HCT116 (cell line): ENCODE measurements around the gene MAP3K20. TPM values are rescaled to one million over a fixed set of nuclear protein-coding genes. Genes with fewer than 3 reads are reported as not detected.

ENCODE experiments used
- ATAC-seq: fragments of 200-7000 bp; cut with Tn5 transposase; 2 replicates; pipeline ENCODE4 v1.9.1; 2020; ENCODE audit warnings: mild to moderate bottlenecking, moderate library complexity
- BruUV-seq: library from RNA; stranded (reverse); fragments of 400-500 nt; replicated peaks from 2 replicates; lab custom pipeline; 2021; lab: Mats Ljungman, UMichigan
- CTCF ChIA-PET: fragments of 300-600 bp; sonication (Branson Sonifier 250); formaldehyde crosslinking; loops from one replicate; lab custom pipeline; 2021; ENCODE audit warnings: antibody characterized with exemption; lab: Charles Lee
- POLR2A ChIA-PET: fragments of 300-600, 350-600 bp; sonication (Branson Sonifier 250); formaldehyde crosslinking; loops from one replicate; lab custom pipeline; 2021; ENCODE audit warnings: antibody characterized with exemption; lab: Charles Lee
- RAD21 ChIA-PET, 2 experiments: fragments of 300-600 bp; sonication (Branson Sonifier 250); formaldehyde crosslinking; loops; one replicate each; lab custom pipeline; 2023; ENCODE audit warnings: low total read pairs in 2 of 2; ENCODE audit not compliant: uncharacterized antibody in 2 of 2, unreplicated experiment in 2 of 2, low non-redundant PET in 1 of 2; lab: Charles Lee
- DNase-seq: peaks from one replicate; pipeline ENCODE4 v3.0.0-alpha.2; 2010; ENCODE audit warnings: low read depth, low spot score
- H2AFZ ChIP-seq: fragments of 200-600 bp; shearing (Covaris generic), sonication (generic); 2 replicates; pipeline ENCODE4 v1.6.1; 2017; ENCODE audit warnings: low read depth, mixed run types, mixed read lengths, antibody characterized with exemption, low read length; ENCODE audit not compliant: poor library complexity, severe bottlenecking
- H3K27ac ChIP-seq: 2 replicates; pipeline ENCODE4 v1.5.1; 2012; ENCODE audit warnings: low read depth, low read length
- H3K27me3 ChIP-seq: fragments of 200-600 bp; sonication (generic); 2 replicates; pipeline ENCODE4 v1.6.1; 2016; ENCODE audit warnings: mixed run types, low read length, mixed read lengths; ENCODE audit not compliant: insufficient read depth
- H3K36me3 ChIP-seq, 2 experiments: fragments of 200-500 bp in 1 of 2; fragments of 200-600 bp in 1 of 2; sonication (Bioruptor generic) in 1 of 2; sonication (generic) in 1 of 2; 2 replicates each; pipeline versions ENCODE4 v1.5.1 to v1.6.1; 2014 to 2016; ENCODE audit warnings: low read length in 2 of 2, inconsistent platforms in 1 of 2, mixed read lengths in 1 of 2, mixed run types in 1 of 2; ENCODE audit not compliant: insufficient read depth in 2 of 2, control insufficient read depth in 1 of 2
- H3K4me1 ChIP-seq, 2 experiments: fragments of 200-600 bp in 1 of 2; sonication (generic) in 1 of 2; 2 replicates each; pipeline versions ENCODE4 v1.5.1 to v1.6.1; 2012 to 2017; ENCODE audit warnings: low read length in 2 of 2, inconsistent platforms in 1 of 2, mild to moderate bottlenecking in 1 of 2, mixed read lengths in 1 of 2, mixed run types in 1 of 2, moderate library complexity in 1 of 2; ENCODE audit not compliant: insufficient read depth in 2 of 2, control insufficient read depth in 1 of 2
- H3K4me2 ChIP-seq: fragments of 200-600 bp; sonication (generic); 2 replicates; pipeline ENCODE4 v1.6.1; 2017; ENCODE audit warnings: mixed run types, low read length, mixed read lengths
- H3K4me3 ChIP-seq, 2 experiments: fragments of 200-600 bp in 1 of 2; sonication (generic) in 1 of 2; replicated peaks in 1 of 2; 2 replicates each; pipeline ENCODE4 v1.5.1; 2011 to 2016; ENCODE audit warnings: low read length in 2 of 2, control low read depth in 1 of 2, low read depth in 1 of 2, mild to moderate bottlenecking in 1 of 2, mixed read lengths in 1 of 2, mixed run types in 1 of 2
- H3K79me2 ChIP-seq: fragments of 200-600 bp; sonication (generic); 2 replicates; pipeline ENCODE4 v1.6.1; 2017; ENCODE audit warnings: mild to moderate bottlenecking, mixed run types, low read length, moderate library complexity, mixed read lengths; ENCODE audit not compliant: insufficient read depth
- H3K9ac ChIP-seq: fragments of 200-600 bp; sonication (generic); 2 replicates; pipeline ENCODE4 v1.6.1; 2016; ENCODE audit warnings: low read length, mixed read lengths
- H3K9me2 ChIP-seq: fragments of 200-600 bp; sonication (generic), shearing (Covaris generic); 2 replicates; pipeline ENCODE4 v1.6.1; 2017; ENCODE audit warnings: mixed run types, mild to moderate bottlenecking, moderate library complexity; ENCODE audit not compliant: insufficient read depth
- H3K9me3 ChIP-seq, 2 experiments: fragments of 200-500 bp in 1 of 2; fragments of 200-600 bp in 1 of 2; sonication (Bioruptor generic) in 1 of 2; sonication (generic) in 1 of 2; 2 replicates each; pipeline ENCODE4 v1.6.1; 2014 to 2017; ENCODE audit warnings: low read length in 2 of 2, mixed read lengths in 2 of 2, inconsistent platforms in 1 of 2, low read depth in 1 of 2, mild to moderate bottlenecking in 1 of 2, mixed run types in 1 of 2, moderate library complexity in 1 of 2; ENCODE audit not compliant: control insufficient read depth in 1 of 2, insufficient read depth in 1 of 2
- H4K20me1 ChIP-seq: fragments of 200-600 bp; sonication (generic), shearing (Covaris generic); 2 replicates; pipeline ENCODE4 v1.6.1; 2017; ENCODE audit warnings: mixed run types, mild to moderate bottlenecking, moderate library complexity; ENCODE audit not compliant: insufficient read depth
- CBX3 ChIP-seq: IDR thresholded peaks from 2 replicates; pipeline ENCODE4 v1.6.1; 2012; ENCODE audit warnings: low read depth
- CEBPB ChIP-seq: IDR thresholded peaks from 2 replicates; pipeline ENCODE4 v1.6.1; 2012; ENCODE audit warnings: low read depth
- EGR1 ChIP-seq: IDR thresholded peaks from 2 replicates; pipeline ENCODE4 v1.6.1; 2012; ENCODE audit warnings: low read depth
- ELF1 ChIP-seq: IDR thresholded peaks from 2 replicates; pipeline ENCODE4 v1.6.1; 2012; ENCODE audit warnings: low read depth, borderline replicate concordance
- FOSL1 ChIP-seq: IDR thresholded peaks from 2 replicates; pipeline ENCODE4 v1.6.1; 2012; ENCODE audit warnings: low read depth
- JUND ChIP-seq: IDR thresholded peaks from 2 replicates; pipeline ENCODE4 v1.6.1; 2012
- SIN3A ChIP-seq: IDR thresholded peaks from 2 replicates; pipeline ENCODE4 v1.6.1; 2012; ENCODE audit warnings: low read depth
- YY1 ChIP-seq: IDR thresholded peaks from 2 replicates; pipeline ENCODE4 v1.6.1; 2011; ENCODE audit warnings: low read length, low read depth, moderate library complexity, mild to moderate bottlenecking; ENCODE audit not compliant: insufficient replicate concordance; ENCODE audit errors: extremely low read depth
- ZBTB33 ChIP-seq: IDR thresholded peaks from 2 replicates; pipeline ENCODE4 v1.6.1; 2011; ENCODE audit warnings: mild to moderate bottlenecking, low read length, moderate library complexity; ENCODE audit not compliant: insufficient replicate concordance; ENCODE audit errors: extremely low read depth
- intact Hi-C: fragments of 100-400 bp; cut with micrococcal nuclease; formaldehyde crosslinking; loops from 2 replicates; pipeline ENCODE4 v1.10.0; 2022
- total RNA-seq: library from RNA; stranded (reverse); gene quantifications from one replicate; pipeline ENCODE4 v1.2.1, GENCODE V29; 2021; ENCODE audit not compliant: unreplicated experiment
- TF ChIP-seq, protein P1 (sequence below): IDR thresholded peaks from 2 replicates; pipeline ENCODE4 v1.6.1; 2012
- TF ChIP-seq, protein P2 (sequence below): IDR thresholded peaks from 2 replicates; pipeline ENCODE4 v1.6.1; 2012
- TF ChIP-seq, protein P3 (sequence below), 3 experiments: fragments of 200-600 bp in 1 of 3; sonication (generic) in 1 of 3; IDR thresholded peaks in 2 of 3; conservative IDR thresholded peaks in 1 of 3; 2 replicates each; pipeline ENCODE4 v1.5.1; 2012 to 2017; ENCODE audit warnings: low read depth in 2 of 3, low read length in 2 of 3, antibody characterized with exemption in 1 of 3, borderline replicate concordance in 1 of 3, control low read depth in 1 of 3, mild to moderate bottlenecking in 1 of 3, mixed read lengths in 1 of 3, mixed run types in 1 of 3, moderate library complexity in 1 of 3; ENCODE audit not compliant: insufficient read depth in 1 of 3
- TF ChIP-seq, protein P4 (sequence below): IDR thresholded peaks from 2 replicates; pipeline ENCODE4 v1.6.1; 2012; ENCODE audit warnings: low read depth

MAP3K20 gene
- total RNA-seq, 1 experiment from 2014 or later: 40.0 TPM

GRCh38 chr2:173051463-173052215 lies 24.0 kb upstream of the MAP3K20 start:
- RAD21 ChIA-PET: no interaction called here
- TF ChIP-seq FOSL1: no peak
- no peak for TF ChIP-seq JUND
- no peak for TF ChIP-seq SIN3A
- no peak for TF ChIP-seq EGR1
- TF ChIP-seq CEBPB: no peak
- TF ChIP-seq, protein P1, sequence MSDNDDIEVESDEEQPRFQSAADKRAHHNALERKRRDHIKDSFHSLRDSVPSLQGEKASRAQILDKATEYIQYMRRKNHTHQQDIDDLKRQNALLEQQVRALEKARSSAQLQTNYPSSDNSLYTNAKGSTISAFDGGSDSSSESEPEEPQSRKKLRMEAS: no peak
- no peak for TF ChIP-seq ZBTB33
- TF ChIP-seq, protein P2, sequence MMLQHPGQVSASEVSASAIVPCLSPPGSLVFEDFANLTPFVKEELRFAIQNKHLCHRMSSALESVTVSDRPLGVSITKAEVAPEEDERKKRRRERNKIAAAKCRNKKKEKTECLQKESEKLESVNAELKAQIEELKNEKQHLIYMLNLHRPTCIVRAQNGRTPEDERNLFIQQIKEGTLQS: no peak
- TF ChIP-seq, protein P3, sequence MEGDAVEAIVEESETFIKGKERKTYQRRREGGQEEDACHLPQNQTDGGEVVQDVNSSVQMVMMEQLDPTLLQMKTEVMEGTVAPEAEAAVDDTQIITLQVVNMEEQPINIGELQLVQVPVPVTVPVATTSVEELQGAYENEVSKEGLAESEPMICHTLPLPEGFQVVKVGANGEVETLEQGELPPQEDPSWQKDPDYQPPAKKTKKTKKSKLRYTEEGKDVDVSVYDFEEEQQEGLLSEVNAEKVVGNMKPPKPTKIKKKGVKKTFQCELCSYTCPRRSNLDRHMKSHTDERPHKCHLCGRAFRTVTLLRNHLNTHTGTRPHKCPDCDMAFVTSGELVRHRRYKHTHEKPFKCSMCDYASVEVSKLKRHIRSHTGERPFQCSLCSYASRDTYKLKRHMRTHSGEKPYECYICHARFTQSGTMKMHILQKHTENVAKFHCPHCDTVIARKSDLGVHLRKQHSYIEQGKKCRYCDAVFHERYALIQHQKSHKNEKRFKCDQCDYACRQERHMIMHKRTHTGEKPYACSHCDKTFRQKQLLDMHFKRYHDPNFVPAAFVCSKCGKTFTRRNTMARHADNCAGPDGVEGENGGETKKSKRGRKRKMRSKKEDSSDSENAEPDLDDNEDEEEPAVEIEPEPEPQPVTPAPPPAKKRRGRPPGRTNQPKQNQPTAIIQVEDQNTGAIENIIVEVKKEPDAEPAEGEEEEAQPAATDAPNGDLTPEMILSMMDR (IDR thresholded peaks at IDR 0.05 in 2 of 3, conservative IDR thresholded peaks at IDR 0.05 in 1 of 3; ENCODE audit: borderline replicate concordance in 1 of 3, insufficient read depth in 1 of 3, low read depth in 2 of 3, low read length in 2 of 3): no peak
- TF ChIP-seq ELF1: no peak
- no peak for TF ChIP-seq CBX3
- TF ChIP-seq YY1: no peak
- TF ChIP-seq, protein P4, sequence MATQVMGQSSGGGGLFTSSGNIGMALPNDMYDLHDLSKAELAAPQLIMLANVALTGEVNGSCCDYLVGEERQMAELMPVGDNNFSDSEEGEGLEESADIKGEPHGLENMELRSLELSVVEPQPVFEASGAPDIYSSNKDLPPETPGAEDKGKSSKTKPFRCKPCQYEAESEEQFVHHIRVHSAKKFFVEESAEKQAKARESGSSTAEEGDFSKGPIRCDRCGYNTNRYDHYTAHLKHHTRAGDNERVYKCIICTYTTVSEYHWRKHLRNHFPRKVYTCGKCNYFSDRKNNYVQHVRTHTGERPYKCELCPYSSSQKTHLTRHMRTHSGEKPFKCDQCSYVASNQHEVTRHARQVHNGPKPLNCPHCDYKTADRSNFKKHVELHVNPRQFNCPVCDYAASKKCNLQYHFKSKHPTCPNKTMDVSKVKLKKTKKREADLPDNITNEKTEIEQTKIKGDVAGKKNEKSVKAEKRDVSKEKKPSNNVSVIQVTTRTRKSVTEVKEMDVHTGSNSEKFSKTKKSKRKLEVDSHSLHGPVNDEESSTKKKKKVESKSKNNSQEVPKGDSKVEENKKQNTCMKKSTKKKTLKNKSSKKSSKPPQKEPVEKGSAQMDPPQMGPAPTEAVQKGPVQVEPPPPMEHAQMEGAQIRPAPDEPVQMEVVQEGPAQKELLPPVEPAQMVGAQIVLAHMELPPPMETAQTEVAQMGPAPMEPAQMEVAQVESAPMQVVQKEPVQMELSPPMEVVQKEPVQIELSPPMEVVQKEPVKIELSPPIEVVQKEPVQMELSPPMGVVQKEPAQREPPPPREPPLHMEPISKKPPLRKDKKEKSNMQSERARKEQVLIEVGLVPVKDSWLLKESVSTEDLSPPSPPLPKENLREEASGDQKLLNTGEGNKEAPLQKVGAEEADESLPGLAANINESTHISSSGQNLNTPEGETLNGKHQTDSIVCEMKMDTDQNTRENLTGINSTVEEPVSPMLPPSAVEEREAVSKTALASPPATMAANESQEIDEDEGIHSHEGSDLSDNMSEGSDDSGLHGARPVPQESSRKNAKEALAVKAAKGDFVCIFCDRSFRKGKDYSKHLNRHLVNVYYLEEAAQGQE: no peak
- H2AFZ ChIP-seq: no peak overlapping the region
- H3K9me3 ChIP-seq: no peaks in the 10 kb centered on the region
- no peak overlapping the region for H3K4me2 ChIP-seq
- ATAC-seq: no peak
- intact Hi-C loops: no loop called here
- no peak overlapping the region for H3K27ac ChIP-seq
- H4K20me1 ChIP-seq: no peaks in the 10 kb centered on the region
- H3K9ac ChIP-seq: no peak overlapping the region
- CTCF ChIA-PET: no interaction called here
- H3K9me2 ChIP-seq: no peaks in the 10 kb centered on the region
- no peak for DNase-seq
- BruUV-seq: no TSS peak
- POLR2A ChIA-PET: no interaction called here
- H3K79me2 ChIP-seq: no peaks in the 10 kb centered on the region
- no peak overlapping the region for H3K4me3 ChIP-seq
- H3K36me3 ChIP-seq: no peaks in the 10 kb centered on the region
- peaks cover 20 to 39% of the 10 kb centered on the region in 2 experiments for H3K4me1 ChIP-seq
- peaks cover 6% of the 10 kb centered on the region; the same call in 1 of the 2 replicates for H3K27me3 ChIP-seq
